LHCN-M2 (cell line): Measurements from ENCODE around the gene TNFRSF6B. TPM values are rescaled to one million over a fixed set of nuclear protein-coding genes. Genes with fewer than 3 reads are reported as not detected.

Experiments
- DNase-seq: peaks from one replicate; pipeline ENCODE4 v3.0.0-alpha.2; 2012; ENCODE audit warnings: low read depth
- total RNA-seq: library from RNA; depleted of rRNA; stranded (reverse); fragments of >200 nt; gene quantifications from 2 replicates; pipeline ENCODE4 v1.2.3, GENCODE V29; 2014; rRNA removed

Gene TNFRSF6B
- total RNA-seq, 1 experiment from 2014 or later: 6.7 TPM

- DNase-seq: no peak
Observed at GRCh38 chr20:63746751-63747315, 50.4 kb downstream of the TNFRSF6B start.

- DNase-seq: no peak
Observed at GRCh38 chr20:63747622-63748069, 51.2 kb downstream of the TNFRSF6B start.

Other genes starting within 250 kb of the TNFRSF6B start
- gene KCNQ2, start 224.0 kb upstream of the TNFRSF6B start, total RNA-seq: not detected in 2 replicates
- gene EEF1A2, start 197.6 kb upstream of the TNFRSF6B start, total RNA-seq: 0.32 and 0.46 TPM in 2 replicates
- 154 and 194 TPM in 2 replicates for gene PPDPF, start 175.9 kb upstream of the TNFRSF6B start, total RNA-seq
- gene PTK6, start 159.3 kb upstream of the TNFRSF6B start, total RNA-seq: 0.40 and 0.45 TPM in 2 replicates
- gene SRMS, start 148.9 kb upstream of the TNFRSF6B start, total RNA-seq: not detected in 2 replicates
- gene FNDC11, start 142.5 kb upstream of the TNFRSF6B start, total RNA-seq: 0.13 and 0.46 TPM in 2 replicates
- gene HELZ2, start 122.4 kb upstream of the TNFRSF6B start, total RNA-seq: 21.0 and 21.9 TPM in 2 replicates
- gene GMEB2, start 69.6 kb upstream of the TNFRSF6B start, total RNA-seq: 12.7 and 14.9 TPM in 2 replicates
- gene STMN3, start 43.2 kb upstream of the TNFRSF6B start, total RNA-seq: 39.3 and 49.8 TPM in 2 replicates
- gene RTEL1, start 38.3 kb upstream of the TNFRSF6B start, total RNA-seq: 21.9 and 31.2 TPM in 2 replicates
- gene ARFRP1, start 11.3 kb downstream of the TNFRSF6B start, total RNA-seq: 49.4 and 54.8 TPM in 2 replicates
- gene ZGPAT, start 11.4 kb downstream of the TNFRSF6B start, total RNA-seq: 31.5 and 40.1 TPM in 2 replicates
- gene LIME1, start 40.0 kb downstream of the TNFRSF6B start, total RNA-seq: 16.2 and 19.1 TPM in 2 replicates
- 150 and 157 TPM in 2 replicates for gene SLC2A4RG, start 43.1 kb downstream of the TNFRSF6B start, total RNA-seq
- gene ZBTB46, start 134.6 kb downstream of the TNFRSF6B start, total RNA-seq: 7.6 and 9.1 TPM in 2 replicates
- gene ABHD16B, start 164.8 kb downstream of the TNFRSF6B start, total RNA-seq: not detected in 2 replicates
- 118 and 119 TPM in 2 replicates for gene TPD52L2, start 168.6 kb downstream of the TNFRSF6B start, total RNA-seq
- gene DNAJC5, start 198.5 kb downstream of the TNFRSF6B start, total RNA-seq: 63.2 and 64.1 TPM in 2 replicates